Lower lobe of right lung (tissue), 2 donors: ENCODE measurements around the gene LIG3. TPM values are rescaled to one million over a fixed set of nuclear protein-coding genes. Genes with fewer than 3 reads are reported as not detected.
"Not testable (repeated sequence)": the region's sequence is repeated elsewhere in the genome, so short reads cannot be mapped to it uniquely, and the experiment has no call there.

ENCODE experiments used
- ATAC-seq, 2 donors: fragments of 200-7000 bp; cut with Tn5 transposase; one replicate each; pipeline ENCODE4 v1.9.1; 2020 to 2022; ENCODE audit warnings: mild to moderate bottlenecking in 2 of 2, moderate library complexity in 2 of 2
- DNase-seq: peaks from one replicate; pipeline ENCODE4 v3.0.0-alpha.2; 2020
- H3K27ac ChIP-seq: fragments of 200-600 bp; one replicate; pipeline ENCODE4 v1.8.0; 2022
- H3K27me3 ChIP-seq: fragments of 200-600 bp; one replicate; pipeline ENCODE4 v1.8.0; 2022; ENCODE audit warnings: low read depth
- H3K36me3 ChIP-seq: fragments of 200-600 bp; one replicate; pipeline ENCODE4 v1.8.0; 2022; ENCODE audit warnings: mild to moderate bottlenecking
- H3K4me1 ChIP-seq: fragments of 200-600 bp; one replicate; pipeline ENCODE4 v1.8.0; 2022
- H3K4me3 ChIP-seq: fragments of 200-600 bp; one replicate; pipeline ENCODE4 v1.8.0; 2022; ENCODE audit warnings: mild to moderate bottlenecking
- H3K9me3 ChIP-seq: fragments of 200-600 bp; one replicate; pipeline ENCODE4 v1.8.0; 2022
- CTCF ChIP-seq: fragments of 200-600 bp; IDR thresholded peaks from one replicate; pipeline ENCODE4 v1.8.0; 2022; ENCODE audit warnings: antibody characterized with exemption, mild to moderate bottlenecking
- intact Hi-C: fragments of 100-400 bp; cut with DNase I; formaldehyde crosslinking; loops from one replicate; pipeline ENCODE4 v1.11.0; 2022
- long read RNA-seq: library from polyadenylated mRNA; unstranded; transcript quantifications from one replicate; pipeline ENCODE4 v2.0.0, GENCODE V29; 2021
- total RNA-seq: library from RNA; stranded (reverse); fragmentation: NEBNext Ultra II Directional; extraction: Animal tissue kit (Norgen Biotek cat#: 25700); gene quantifications from one replicate; pipeline ENCODE4 v1.2.1, GENCODE V29; 2021
- donor health status: DM: no; HTN: yes; CAD: no; lungs with severe emphysema.

The LIG3 gene
- 26.6 TPM for total RNA-seq
- long read RNA-seq, full-length matches to known transcripts = 6 of 19 reads
- long read RNA-seq, partial matches to known transcripts = 4 of 19 reads
- long read RNA-seq, other reads (novel, unspliced or antisense) = 9 of 19 reads

GRCh38 chr17:34980353-34980680 lies at the start of gene LIG3:
TSS of gene LIG3 (plus strand) at chr17:34980512. CDS start at chr17:34983006, 2,494 bp downstream.
- H3K9me3 ChIP-seq = no peaks in the 10 kb centered on the region
- no peak for TF ChIP-seq CTCF
- intact Hi-C loops = no loop called here
- peak within 1 kb of the TSS; percentile 99 for H3K27ac ChIP-seq
- no peaks in the 10 kb centered on the region for H3K36me3 ChIP-seq
- H3K4me1 ChIP-seq = peaks cover 23% of the 10 kb centered on the region
- H3K4me3 ChIP-seq = peak within 1 kb of the TSS; percentile 77
- peak; percentile 94 for ATAC-seq
- H3K27me3 ChIP-seq = no peaks in the 10 kb centered on the region
- DNase-seq = peak; percentile 96

DNA sequence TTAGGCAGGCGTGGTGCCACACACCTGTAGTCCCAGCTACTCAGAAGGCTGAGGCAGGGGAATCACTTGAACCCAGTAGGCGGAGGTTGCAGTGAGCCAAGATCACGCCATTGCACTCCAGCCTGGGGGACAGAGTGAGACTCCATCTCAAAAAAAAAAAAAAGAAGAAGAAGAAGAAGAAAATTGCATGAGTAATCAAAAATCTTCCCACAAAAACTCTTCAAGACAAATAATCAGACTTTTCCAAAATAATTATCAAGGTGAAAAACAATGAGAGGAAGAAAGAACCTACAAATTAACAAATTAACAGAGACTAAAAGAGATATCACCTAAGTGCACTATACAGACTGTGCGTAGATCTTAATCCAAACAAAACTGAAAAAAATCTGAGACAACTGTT lies 29.5 kb upstream of the LIG3 start:
- not testable (repeated sequence) for ATAC-seq

DNA sequence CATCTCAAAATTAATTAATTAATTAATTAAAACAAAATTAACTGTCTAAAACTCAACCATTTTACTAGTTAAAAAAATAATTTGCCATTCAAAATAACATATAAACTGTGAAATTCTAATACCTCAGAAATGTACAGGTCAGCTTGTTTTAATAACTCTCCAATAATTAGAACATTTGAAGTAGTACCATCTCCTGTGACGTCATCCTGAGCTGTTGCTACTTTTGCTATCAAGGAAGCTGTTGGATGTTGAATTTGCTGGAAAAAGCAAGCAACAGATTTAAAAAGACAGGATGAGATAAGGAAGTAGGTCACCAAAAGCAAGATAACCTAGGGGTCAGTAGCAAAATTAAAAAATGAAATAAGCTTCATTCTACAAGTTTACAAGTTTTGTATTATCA lies 21.9 kb upstream of the LIG3 start:
- TF ChIP-seq CTCF = no peak
- peaks cover 18% of the 10 kb centered on the region for H3K4me1 ChIP-seq
- peaks cover 5% of the 10 kb centered on the region for H3K36me3 ChIP-seq
- H3K9me3 ChIP-seq = no peaks in the 10 kb centered on the region
- no peak overlapping the region for H3K4me3 ChIP-seq
- H3K27ac ChIP-seq = no peak overlapping the region
- intact Hi-C loops = no loop called here
- DNase-seq (no peak), ATAC-seq (no peak)
- no peaks in the 10 kb centered on the region for H3K27me3 ChIP-seq

More for the DNA sequence above, 29.5 kb upstream of the LIG3 start:
- H3K27ac ChIP-seq, H3K36me3 ChIP-seq, H3K9me3 ChIP-seq, intact Hi-C loops, DNase-seq, H3K4me1 ChIP-seq, H3K4me3 ChIP-seq, H3K27me3 ChIP-seq: not testable (repeated sequence)

DNA sequence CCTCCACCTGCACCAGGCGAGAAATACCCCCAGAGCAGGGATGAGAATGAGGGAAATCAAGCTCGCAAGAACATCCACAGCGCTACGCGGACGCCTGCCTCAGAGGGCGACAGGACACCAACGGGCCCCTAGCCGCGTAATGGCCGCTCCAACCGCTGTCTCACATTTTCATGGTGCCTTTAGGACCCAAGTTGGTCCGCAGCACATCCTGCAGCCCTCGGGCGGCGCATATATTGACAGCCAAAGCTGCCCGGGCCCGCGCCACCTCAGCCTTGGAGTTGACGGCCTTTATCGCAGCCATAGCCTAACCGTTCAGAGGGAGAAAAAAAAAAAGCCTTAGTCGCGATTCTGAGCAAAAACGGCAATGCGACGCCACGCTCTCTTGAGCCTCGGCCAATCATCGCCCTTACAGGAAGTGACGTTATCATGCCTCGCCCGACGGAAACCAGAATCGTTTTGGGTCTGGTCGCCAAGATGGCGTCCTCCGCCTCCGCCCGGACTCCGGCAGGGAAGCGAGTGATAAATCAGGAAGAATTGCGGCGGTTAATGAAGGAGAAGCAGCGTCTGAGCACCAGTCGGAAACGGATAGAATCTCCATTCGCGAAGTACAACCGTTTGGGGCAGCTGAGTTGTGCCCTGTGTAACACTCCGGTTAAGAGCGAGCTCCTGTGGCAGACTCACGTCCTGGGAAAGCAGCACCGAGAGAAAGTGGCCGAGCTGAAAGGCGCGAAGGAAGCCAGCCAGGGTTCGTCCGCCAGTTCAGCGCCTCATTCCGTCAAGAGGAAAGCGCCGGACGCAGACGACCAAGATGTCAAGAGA lies 19.0 kb upstream of the LIG3 start, which contains the start of the genes CCT6B and ZNF830:
CCT6B (minus strand) TSS at position 368 of the 819 bp plus-strand sequence; CDS start at position 301, 67 bp downstream.
ZNF830 (plus strand) TSS at position 448 of the 819 bp plus-strand sequence; CDS start at position 475, 27 bp downstream.
- peaks cover 23% of the 10 kb centered on the region for H3K4me1 ChIP-seq
- no peaks in the 10 kb centered on the region for H3K9me3 ChIP-seq
- intact Hi-C loops = no loop called here
- H3K36me3 ChIP-seq = peaks cover 34% of the 10 kb centered on the region
- peak; percentile 95 for DNase-seq
- ATAC-seq = peak; percentile 97 to 99
- peak within 1 kb of the TSS; percentile 98 for H3K4me3 ChIP-seq
- peak within 1 kb of the TSS; percentile 98 for H3K27ac ChIP-seq
- TF ChIP-seq CTCF = no peak
- H3K27me3 ChIP-seq = no peaks in the 10 kb centered on the region

DNA sequence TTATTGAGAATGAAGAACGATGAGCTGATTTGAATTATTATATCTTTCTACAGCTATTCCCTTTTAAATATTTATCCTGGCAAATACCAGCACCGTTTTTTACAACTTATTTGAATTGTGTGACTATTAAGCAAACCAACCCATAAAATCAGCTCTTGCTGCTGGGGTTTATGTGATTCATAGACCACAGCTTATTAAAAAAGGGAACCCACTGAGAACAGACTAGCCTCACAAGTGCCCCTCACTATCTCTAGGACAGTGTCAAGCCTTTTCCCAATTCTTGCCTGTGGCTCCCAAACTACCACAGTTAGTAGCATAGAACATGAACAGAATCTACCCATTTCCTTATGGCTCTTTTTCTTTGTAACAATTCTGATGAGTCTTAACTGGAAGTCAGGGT lies 6.1 kb upstream of the LIG3 start:
- Histone ChIP-seq H3K9me3 (no peaks in the 10 kb centered on the region), H3K36me3 (no peaks in the 10 kb centered on the region), H3K27ac (no peak overlapping the region), H3K27me3 (no peaks in the 10 kb centered on the region), H3K4me1 (no peaks in the 10 kb centered on the region), H3K4me3 (no peak overlapping the region)
- TF ChIP-seq CTCF = no peak
- no peak for DNase-seq
- intact Hi-C loops = no loop called here
- no peak for ATAC-seq
